Astrocyte (in vitro differentiated cells and primary cell): Measurements from ENCODE around the gene TMTC4. TPM values are rescaled to one million over a fixed set of nuclear protein-coding genes. Genes with fewer than 3 reads are reported as not detected.

Experiments used
- DNase-seq: peaks from one replicate; pipeline ENCODE4 v3.0.0-alpha.2; 2010; ENCODE audit warnings: low read depth
- FAIRE-seq: peaks from 2 replicates; lab custom pipeline; 2011; peaks lifted over from hg19 to GRCh38; lab: Jason Lieb, UNC
- H2AFZ ChIP-seq: 2 replicates; pipeline ENCODE4 v1.6.0; 2012; ENCODE audit warnings: low read depth, low read length, inconsistent platforms
- H3K27ac ChIP-seq: 2 replicates; pipeline ENCODE4 v1.5.1; 2011; ENCODE audit warnings: low read depth, low read length, inconsistent platforms
- H3K27me3 ChIP-seq: 2 replicates; pipeline ENCODE4 v1.6.0; 2011; ENCODE audit warnings: low read length, inconsistent platforms; ENCODE audit not compliant: insufficient read depth
- H3K36me3 ChIP-seq: 2 replicates; pipeline ENCODE4 v1.5.1; 2011; ENCODE audit warnings: low read length, inconsistent platforms; ENCODE audit not compliant: insufficient read depth
- H3K4me1 ChIP-seq: 2 replicates; pipeline ENCODE4 v1.5.1; 2011; ENCODE audit warnings: low read length, inconsistent platforms; ENCODE audit not compliant: insufficient read depth
- H3K4me2 ChIP-seq: 2 replicates; pipeline ENCODE4 v1.6.0; 2012; ENCODE audit warnings: low read length, inconsistent platforms
- H3K4me3 ChIP-seq: 2 replicates; pipeline ENCODE4 v1.5.1; 2011; ENCODE audit warnings: low read depth, mild to moderate bottlenecking, low read length, inconsistent platforms; ENCODE audit not compliant: insufficient read depth
- H3K79me2 ChIP-seq: 2 replicates; pipeline ENCODE4 v1.6.0; 2012; ENCODE audit warnings: mild to moderate bottlenecking, low read length, inconsistent platforms; ENCODE audit not compliant: insufficient read depth
- H3K9ac ChIP-seq: 2 replicates; pipeline ENCODE4 v1.6.0; 2012; ENCODE audit warnings: mild to moderate bottlenecking, low read length, inconsistent platforms
- H3K9me3 ChIP-seq: 2 replicates; pipeline ENCODE4 v1.5.1; 2012; ENCODE audit warnings: low read depth, mild to moderate bottlenecking, low read length, inconsistent platforms; ENCODE audit not compliant: insufficient read depth
- H4K20me1 ChIP-seq: 2 replicates; pipeline ENCODE4 v1.6.0; 2012; ENCODE audit warnings: low read length, inconsistent platforms; ENCODE audit not compliant: insufficient read depth
- H3K27ac Mint-ChIP-seq: one replicate; pipeline ENCODE4 v1.8.0; 2021; ENCODE audit warnings: mild to moderate bottlenecking, mixed read lengths; ENCODE audit not compliant: unreplicated experiment
- H3K27me3 Mint-ChIP-seq: one replicate; pipeline ENCODE4 v1.8.0; 2021; ENCODE audit warnings: low read depth, mixed read lengths; ENCODE audit not compliant: unreplicated experiment
- H3K36me3 Mint-ChIP-seq: one replicate; pipeline ENCODE4 v1.8.0; 2021; ENCODE audit warnings: low read depth, mixed read lengths; ENCODE audit not compliant: unreplicated experiment
- H3K4me1 Mint-ChIP-seq: one replicate; pipeline ENCODE4 v1.8.0; 2021; ENCODE audit warnings: low read depth, mixed read lengths; ENCODE audit not compliant: unreplicated experiment
- H3K4me3 Mint-ChIP-seq: one replicate; pipeline ENCODE4 v1.8.0; 2021; ENCODE audit warnings: mild to moderate bottlenecking, moderate library complexity, mixed read lengths; ENCODE audit not compliant: unreplicated experiment
- H3K9me3 Mint-ChIP-seq: one replicate; pipeline ENCODE4 v1.8.0; 2021; ENCODE audit warnings: mild to moderate bottlenecking, mixed read lengths; ENCODE audit not compliant: unreplicated experiment
- CTCF ChIP-seq: IDR thresholded peaks from 2 replicates; pipeline ENCODE4 v1.5.1; 2011; ENCODE audit warnings: low read depth, mild to moderate bottlenecking, inconsistent platforms, low read length, moderate library complexity; ENCODE audit not compliant: insufficient read depth
- EZH2 ChIP-seq: IDR thresholded peaks from 2 replicates; pipeline ENCODE4 v1.6.1; 2012; ENCODE audit warnings: mild to moderate bottlenecking, low read length, inconsistent platforms; ENCODE audit not compliant: insufficient read depth
- total RNA-seq: library from RNA; stranded (reverse); gene quantifications from 2 replicates; pipeline ENCODE4 v1.2.1, GENCODE V29; 2021

TMTC4 gene
- total RNA-seq, 1 donor from 2014 or later: 8.4 TPM

- no peak overlapping the region for H3K9ac ChIP-seq
- no peak for FAIRE-seq
- no peaks in the 10 kb centered on the region for H3K36me3 Mint-ChIP-seq
- peaks cover 3% of the 10 kb centered on the region for H3K9me3 ChIP-seq
- no peaks in the 10 kb centered on the region for H3K4me1 Mint-ChIP-seq
- no peak overlapping the region for H2AFZ ChIP-seq
- H3K27ac Mint-ChIP-seq: no peak overlapping the region
- H3K27ac ChIP-seq: no peak overlapping the region
- no peak for DNase-seq
- no peaks in the 10 kb centered on the region for H3K27me3 Mint-ChIP-seq
- H3K4me1 ChIP-seq: peaks cover 8% of the 10 kb centered on the region
- no peak overlapping the region for H3K4me3 ChIP-seq
- no peaks in the 10 kb centered on the region for H3K9me3 Mint-ChIP-seq
- TF ChIP-seq CTCF (no peak), EZH2 (no peak)
- no peak overlapping the region for H3K4me2 ChIP-seq
- no peaks in the 10 kb centered on the region for H3K79me2 ChIP-seq
- H4K20me1 ChIP-seq: no peaks in the 10 kb centered on the region
- no peaks in the 10 kb centered on the region for H3K27me3 ChIP-seq
- no peak overlapping the region for H3K4me3 Mint-ChIP-seq
- no peaks in the 10 kb centered on the region for H3K36me3 ChIP-seq
Measured at GRCh38 chr13:100695509-100695773, 20.8 kb upstream of the TMTC4 start.

- H3K36me3 Mint-ChIP-seq: no peaks in the 10 kb centered on the region
- H3K4me2 ChIP-seq: peak overlapping the region; percentile 77
- no peaks in the 10 kb centered on the region for H3K36me3 ChIP-seq
- peaks cover 8% of the 10 kb centered on the region for H3K4me1 ChIP-seq
- H3K79me2 ChIP-seq: no peaks in the 10 kb centered on the region
- peak overlapping the region; percentile 43 for H2AFZ ChIP-seq
- no peaks in the 10 kb centered on the region for H3K27me3 Mint-ChIP-seq
- peak overlapping the region; percentile 18 for H3K4me3 ChIP-seq
- no peaks in the 10 kb centered on the region for H4K20me1 ChIP-seq
- peak; percentile 44 for TF ChIP-seq CTCF
- TF ChIP-seq EZH2: no peak
- FAIRE-seq (peak; percentile 55), DNase-seq (peak; percentile 94)
- peak overlapping the region; percentile 25 for H3K9ac ChIP-seq
- peaks cover 7% of the 10 kb centered on the region for H3K9me3 ChIP-seq
- H3K4me1 Mint-ChIP-seq: no peaks in the 10 kb centered on the region
- H3K9me3 Mint-ChIP-seq: no peaks in the 10 kb centered on the region
- no peaks in the 10 kb centered on the region for H3K27me3 ChIP-seq
- no peak overlapping the region for H3K27ac Mint-ChIP-seq
- H3K27ac ChIP-seq: no peak overlapping the region
- no peak overlapping the region for H3K4me3 Mint-ChIP-seq
Measured at GRCh38 chr13:100694722-100695508, 20.3 kb upstream of the TMTC4 start.

GRCh38 chr13:100689191-100689590 is 14.6 kb upstream of the TMTC4 start:
- Histone ChIP-seq H3K27ac (no peak overlapping the region), H3K36me3 (no peaks in the 10 kb centered on the region), H3K4me3 (no peak overlapping the region), H3K9ac (no peak overlapping the region), H3K4me2 (no peak overlapping the region), H3K4me1 (no peaks in the 10 kb centered on the region), H3K27me3 (no peaks in the 10 kb centered on the region), H4K20me1 (no peaks in the 10 kb centered on the region), H3K9me3 (peaks cover 6% of the 10 kb centered on the region), H3K79me2 (no peaks in the 10 kb centered on the region), H2AFZ (no peak overlapping the region)
- H3K4me3 Mint-ChIP-seq: no peak overlapping the region
- DNase-seq (no peak), FAIRE-seq (no peak)
- H3K36me3 Mint-ChIP-seq: no peaks in the 10 kb centered on the region
- H3K9me3 Mint-ChIP-seq: peaks cover 10% of the 10 kb centered on the region
- no peak overlapping the region for H3K27ac Mint-ChIP-seq
- no peaks in the 10 kb centered on the region for H3K27me3 Mint-ChIP-seq
- no peak for TF ChIP-seq EZH2
- TF ChIP-seq CTCF: no peak
- H3K4me1 Mint-ChIP-seq: no peaks in the 10 kb centered on the region
